Stomach (tissue), 4 donors: ENCODE data around the gene SIGLEC8.
"Not testable (repeated sequence)": the region's sequence is repeated elsewhere in the genome, so short reads cannot be mapped to it uniquely, and the experiment has no call there.

Source experiments
- EP300 ChIP-seq: sonication (generic); formaldehyde crosslinking; IDR thresholded peaks from one replicate; pipeline ENCODE4 v1.6.1; 2017; ENCODE audit warnings: antibody characterized with exemption
- POLR2A ChIP-seq, 4 donors: fragments of 450-650 bp; IDR thresholded peaks; one replicate each; pipeline ENCODE4 v1.6.1; 2016; ENCODE audit warnings: antibody characterized with exemption in 4 of 4, control low read depth in 2 of 4, mild to moderate bottlenecking in 1 of 4, moderate library complexity in 1 of 4
- TF ChIP-seq, protein P1 (sequence below), 7 experiments: fragments of 450-650 bp in 4 of 7; fragments of 200-600 bp in 3 of 7; sonication (generic) in 3 of 7; IDR thresholded peaks; one replicate each; pipeline ENCODE4 v1.5.1; 2016 to 2019; ENCODE audit warnings: antibody characterized with exemption in 7 of 7, control low read depth in 2 of 7, mild to moderate bottlenecking in 1 of 7

DNA sequence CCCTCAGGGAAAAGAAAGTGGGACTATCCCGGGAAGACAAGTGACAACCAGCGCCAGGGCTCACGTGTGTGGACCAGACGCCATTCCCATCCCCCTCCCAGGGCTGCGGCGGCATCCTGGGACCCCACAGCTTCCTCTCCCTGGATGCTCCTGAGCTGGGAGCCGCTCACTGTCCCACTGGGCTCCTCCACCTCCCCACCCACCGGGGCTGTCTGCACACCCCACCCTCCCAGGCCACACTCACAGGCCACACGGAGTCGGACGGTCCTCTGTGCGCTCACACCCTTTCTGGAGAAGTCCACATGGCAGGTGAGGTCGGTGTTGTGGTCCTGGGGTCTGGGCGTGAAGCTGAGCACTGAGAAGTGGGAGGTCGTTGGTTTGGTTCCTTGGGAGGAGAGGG, 41.8 kb downstream of the SIGLEC8 start:
- TF ChIP-seq, protein P1, sequence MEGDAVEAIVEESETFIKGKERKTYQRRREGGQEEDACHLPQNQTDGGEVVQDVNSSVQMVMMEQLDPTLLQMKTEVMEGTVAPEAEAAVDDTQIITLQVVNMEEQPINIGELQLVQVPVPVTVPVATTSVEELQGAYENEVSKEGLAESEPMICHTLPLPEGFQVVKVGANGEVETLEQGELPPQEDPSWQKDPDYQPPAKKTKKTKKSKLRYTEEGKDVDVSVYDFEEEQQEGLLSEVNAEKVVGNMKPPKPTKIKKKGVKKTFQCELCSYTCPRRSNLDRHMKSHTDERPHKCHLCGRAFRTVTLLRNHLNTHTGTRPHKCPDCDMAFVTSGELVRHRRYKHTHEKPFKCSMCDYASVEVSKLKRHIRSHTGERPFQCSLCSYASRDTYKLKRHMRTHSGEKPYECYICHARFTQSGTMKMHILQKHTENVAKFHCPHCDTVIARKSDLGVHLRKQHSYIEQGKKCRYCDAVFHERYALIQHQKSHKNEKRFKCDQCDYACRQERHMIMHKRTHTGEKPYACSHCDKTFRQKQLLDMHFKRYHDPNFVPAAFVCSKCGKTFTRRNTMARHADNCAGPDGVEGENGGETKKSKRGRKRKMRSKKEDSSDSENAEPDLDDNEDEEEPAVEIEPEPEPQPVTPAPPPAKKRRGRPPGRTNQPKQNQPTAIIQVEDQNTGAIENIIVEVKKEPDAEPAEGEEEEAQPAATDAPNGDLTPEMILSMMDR (IDR thresholded peaks at IDR 0.05), result not testable (repeated sequence)
- not testable (repeated sequence) for TF ChIP-seq EP300; POLR2A (IDR thresholded peaks at IDR 0.05)
